ENCODE results near the gene PIK3CB.
A peak's percentile ranks its signal among the peaks of the same experiment; 100 is the strongest.
"Not testable (repeated sequence)": the region's sequence is repeated elsewhere in the genome, so short reads cannot be mapped to it uniquely, and the experiment has no call there.

PIK3CB gene

DNA sequence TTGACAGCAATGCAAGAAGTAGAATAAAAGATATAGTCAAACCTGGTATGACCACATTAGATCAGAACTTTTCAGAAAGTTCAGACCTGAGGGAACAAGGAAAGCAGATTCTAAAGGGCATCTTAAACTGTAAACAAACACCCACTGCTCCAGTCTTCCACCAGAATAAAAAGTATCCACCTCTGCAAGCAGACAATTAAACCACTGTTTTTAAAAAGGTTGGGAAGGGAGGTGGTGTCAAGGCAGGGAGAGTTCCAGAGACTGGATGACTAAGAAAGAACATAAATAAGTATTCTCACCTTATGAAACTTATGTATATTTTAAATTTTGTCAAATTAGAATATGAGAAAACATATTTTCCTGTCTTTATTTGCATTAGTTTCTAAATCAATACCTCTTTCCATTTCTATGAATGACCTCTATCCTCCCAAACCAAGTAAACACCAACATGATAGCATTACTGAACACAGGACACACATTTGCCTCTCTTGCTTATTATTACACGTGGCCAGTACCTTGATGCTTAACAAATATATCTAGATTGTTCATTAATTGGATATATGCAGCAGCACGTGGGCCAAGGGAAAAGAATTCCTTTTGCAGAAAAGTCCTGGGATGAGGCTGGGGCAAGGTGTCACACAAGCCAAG lies 31.6 kb downstream of the PIK3CB start:
- DNase-seq (ENCODE audit: low read depth) = no peak

DNA sequence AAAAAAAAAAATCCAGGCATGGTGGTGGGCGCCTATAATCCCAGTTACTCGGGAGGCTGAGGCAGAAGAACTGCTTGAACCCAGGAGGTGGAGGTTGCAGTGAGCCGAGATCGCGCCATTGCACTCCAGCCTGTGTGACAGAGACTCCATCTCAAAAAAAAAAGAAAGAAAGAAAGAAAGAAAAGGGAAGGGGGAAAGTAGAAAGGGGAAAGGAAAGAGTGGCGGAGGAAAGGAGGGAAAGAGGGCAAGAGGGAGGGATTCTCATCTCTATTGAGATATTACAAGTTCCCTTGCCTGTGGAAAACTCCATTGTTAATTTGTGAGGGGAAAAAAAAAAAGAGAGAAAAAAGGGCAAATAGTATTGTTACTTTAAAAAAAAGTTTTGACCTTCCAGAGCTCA lies 32.5 kb downstream of the PIK3CB start:
- not testable (repeated sequence) for DNase-seq (ENCODE audit: low read depth)

DNA sequence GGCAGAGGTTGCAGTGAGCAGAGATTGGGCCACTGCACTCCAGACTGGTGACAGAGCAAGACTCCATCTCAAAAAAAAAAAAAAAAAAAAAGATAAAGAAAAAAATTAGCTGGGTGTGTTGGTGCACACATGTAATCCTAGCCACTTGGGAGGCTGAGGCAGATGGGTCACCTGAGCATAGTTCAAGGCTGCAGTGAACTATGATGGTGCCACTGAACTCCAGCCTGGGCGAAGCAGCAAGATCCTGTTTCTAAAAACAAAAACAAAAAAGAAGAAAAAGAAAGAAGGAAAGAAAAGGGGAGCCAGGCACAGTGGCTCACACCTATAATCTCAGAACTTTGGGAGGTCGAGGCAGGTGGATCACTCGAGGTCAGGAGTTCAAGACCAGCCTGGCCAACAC lies 32.9 kb downstream of the PIK3CB start:
- DNase-seq (ENCODE audit: low read depth) = no peak

- no peak for DNase-seq (ENCODE audit: low read depth)
These were observed 34.5 kb downstream of the PIK3CB start for GRCh38 chr3:138800248-138800647.

DNA sequence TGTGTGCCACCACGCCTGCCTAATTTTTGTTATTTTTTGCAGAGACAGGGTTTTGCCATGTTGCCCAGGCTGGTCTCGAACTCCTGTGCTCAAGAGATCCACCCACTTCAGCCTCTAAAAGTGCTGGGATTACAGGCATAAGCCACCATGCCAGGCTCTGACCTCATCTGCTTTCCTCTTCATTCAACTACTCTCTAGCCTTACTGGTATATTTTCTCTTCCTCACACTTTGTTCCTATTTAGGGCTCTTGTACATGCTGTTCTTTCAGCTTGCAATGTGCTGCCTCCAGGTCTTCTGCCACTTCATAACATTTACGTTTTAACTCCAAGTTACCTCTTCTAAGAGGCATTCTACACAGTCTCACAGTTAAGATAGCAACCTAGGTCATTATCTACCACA lies 34.9 kb downstream of the PIK3CB start:
- DNase-seq (ENCODE audit: low read depth) = no peak

DNA sequence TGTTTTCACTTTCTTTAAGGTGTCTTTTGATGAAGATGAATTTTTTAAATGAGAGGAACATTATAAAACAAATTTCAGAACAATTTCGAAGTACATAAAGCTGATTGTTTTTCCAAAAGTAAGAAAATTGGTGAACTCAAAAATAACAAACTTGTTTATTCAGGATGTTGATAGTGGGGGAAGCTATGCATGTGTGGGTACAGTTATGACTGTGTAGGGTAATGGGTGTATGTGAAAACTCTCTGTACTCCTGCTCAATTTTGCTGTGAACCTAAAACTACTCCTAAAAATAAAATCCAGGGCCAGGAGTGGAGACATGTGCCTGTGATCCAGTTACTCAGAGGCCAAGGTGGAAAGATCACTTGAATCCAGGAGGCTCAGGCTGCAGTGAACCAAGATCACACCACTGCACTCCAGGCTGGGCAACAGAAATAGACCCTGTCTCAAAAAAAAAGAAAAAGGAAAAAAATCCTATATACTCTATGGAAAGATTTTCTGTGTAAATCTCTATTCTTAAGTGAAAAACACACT lies 37.2 kb downstream of the PIK3CB start:
- DNase-seq (ENCODE audit: low read depth) = no peak

- DNase-seq (ENCODE audit: low read depth) = no peak
These were observed 38.0 kb downstream of the PIK3CB start for GRCh38 chr3:138796761-138797160.

- DNase-seq (ENCODE audit: low read depth) = no peak
These were observed 47.9 kb downstream of the PIK3CB start for GRCh38 chr3:138786788-138787271.

DNA sequence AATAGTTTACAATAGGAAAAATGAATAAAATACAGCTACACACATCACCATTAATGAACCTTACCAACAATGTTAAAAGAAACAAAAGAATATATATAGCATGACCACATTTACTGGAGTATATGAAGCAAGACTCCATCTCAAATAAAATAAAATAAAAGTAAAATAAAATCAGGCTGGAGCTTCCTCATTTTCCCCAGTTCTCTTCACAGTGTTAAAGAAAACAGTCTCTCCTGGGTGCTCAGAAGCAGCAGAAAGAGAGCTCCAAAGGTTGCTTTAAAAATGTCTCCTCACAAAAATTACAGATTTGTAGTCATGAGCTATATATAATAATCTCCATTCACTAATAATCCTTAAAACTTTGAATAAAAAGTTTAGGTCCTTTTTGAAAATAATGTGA lies 48.8 kb downstream of the PIK3CB start:
- no peak for DNase-seq (ENCODE audit: low read depth)

GRCh38 chr3:138785362-138785857 lies 49.3 kb downstream of the PIK3CB start:
- DNase-seq (ENCODE audit: low read depth) = not testable (repeated sequence)

GRCh38 chr3:138782755-138783154 lies 52.0 kb downstream of the PIK3CB start:
- no peak for DNase-seq (ENCODE audit: low read depth)

- peak; percentile 4 for DNase-seq (ENCODE audit: low read depth)
These were observed 53.7 kb downstream of the PIK3CB start for GRCh38 chr3:138781012-138781470.

DNA sequence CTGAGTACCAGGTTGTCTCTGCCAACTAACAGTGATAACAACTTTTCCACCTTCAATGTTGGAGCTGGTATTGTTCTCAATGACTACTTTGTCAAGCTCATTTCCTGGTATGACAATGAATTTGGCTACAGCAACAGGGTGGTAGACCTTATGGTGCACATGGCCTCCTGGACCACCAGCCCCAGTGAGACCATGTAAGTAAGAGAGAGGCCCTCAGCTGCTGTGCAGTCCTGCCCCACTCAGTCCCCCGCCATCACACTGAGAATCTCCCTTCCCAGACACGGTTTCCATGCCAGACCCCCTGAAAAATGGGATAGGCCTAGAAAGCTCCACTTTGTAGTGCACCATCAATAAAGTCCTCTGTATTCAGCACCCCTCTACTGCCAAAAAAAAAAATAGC lies 56.1 kb downstream of the PIK3CB start:
- no peak for DNase-seq (ENCODE audit: low read depth)

- DNase-seq (ENCODE audit: low read depth) = no peak
These were observed 57.8 kb downstream of the PIK3CB start for GRCh38 chr3:138776961-138777360.

- no peak for DNase-seq (ENCODE audit: low read depth)
These were observed 59.5 kb downstream of the PIK3CB start for GRCh38 chr3:138775254-138775595.

- DNase-seq (ENCODE audit: low read depth) = no peak
These were observed 60.0 kb downstream of the PIK3CB start for GRCh38 chr3:138774529-138775253.

DNA sequence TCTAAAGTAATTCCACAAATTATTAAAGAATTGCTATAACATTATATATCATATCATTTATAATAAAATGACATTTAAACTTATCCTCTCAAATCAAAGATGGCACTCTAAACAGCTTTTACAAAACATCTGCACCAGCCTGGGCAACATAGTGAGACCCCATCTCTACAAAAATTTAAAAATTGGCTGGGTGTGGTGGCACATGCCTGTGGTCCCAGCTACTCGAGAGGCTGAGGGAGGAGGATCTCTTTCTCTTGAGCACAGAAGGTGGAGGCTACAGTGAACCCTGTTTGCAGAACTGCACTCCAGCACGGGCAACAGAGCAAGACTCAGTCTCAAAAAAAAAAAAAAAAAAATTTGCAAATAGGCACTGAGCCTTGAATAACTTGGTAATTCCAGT lies 63.1 kb downstream of the PIK3CB start:
- no peak for DNase-seq (ENCODE audit: low read depth)

- no peak for DNase-seq (ENCODE audit: low read depth)
These were observed 65.1 kb downstream of the PIK3CB start for GRCh38 chr3:138769616-138770015.

- DNase-seq (ENCODE audit: low read depth) = no peak
These were observed 65.8 kb downstream of the PIK3CB start for GRCh38 chr3:138768946-138769345.

GRCh38 chr3:138768125-138768524 lies 66.6 kb downstream of the PIK3CB start:
- no peak for DNase-seq (ENCODE audit: low read depth)

- DNase-seq (ENCODE audit: low read depth) = no peak
These were observed 67.1 kb downstream of the PIK3CB start for GRCh38 chr3:138767498-138768104.

DNA sequence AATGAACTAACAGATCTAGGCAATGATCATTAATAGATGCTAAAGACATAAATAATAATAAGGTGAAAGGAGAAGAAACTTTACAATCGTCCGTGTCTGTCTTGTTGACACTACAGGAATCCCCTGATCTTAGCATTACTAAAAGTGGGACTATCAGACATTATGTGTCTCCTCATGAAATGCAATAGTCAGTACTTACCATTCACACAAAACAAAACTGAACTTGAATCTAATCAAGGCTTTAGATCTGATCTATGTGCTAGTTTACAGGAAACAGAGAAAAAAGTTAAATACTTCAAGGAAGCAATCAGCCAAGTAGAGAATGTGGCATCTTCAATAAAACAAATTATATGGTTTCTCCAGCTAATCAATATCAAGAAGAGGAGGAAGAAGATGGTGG lies 73.7 kb downstream of the PIK3CB start:
- DNase-seq (ENCODE audit: low read depth) = no peak

- no peak for DNase-seq (ENCODE audit: low read depth)
These were observed 86.5 kb downstream of the PIK3CB start for GRCh38 chr3:138748190-138748589.
